ENCODE results near the gene SH3GLB2. TPM values are rescaled to one million over a fixed set of nuclear protein-coding genes. Genes with fewer than 3 reads are reported as not detected.

SH3GLB2 gene
- total and polyA plus RNA-seq, 2 of the 8 experiments (the other 6 are each of a cell fraction or from before 2014, with no cell fraction given), result 52.7 to 79.9 TPM

DNA sequence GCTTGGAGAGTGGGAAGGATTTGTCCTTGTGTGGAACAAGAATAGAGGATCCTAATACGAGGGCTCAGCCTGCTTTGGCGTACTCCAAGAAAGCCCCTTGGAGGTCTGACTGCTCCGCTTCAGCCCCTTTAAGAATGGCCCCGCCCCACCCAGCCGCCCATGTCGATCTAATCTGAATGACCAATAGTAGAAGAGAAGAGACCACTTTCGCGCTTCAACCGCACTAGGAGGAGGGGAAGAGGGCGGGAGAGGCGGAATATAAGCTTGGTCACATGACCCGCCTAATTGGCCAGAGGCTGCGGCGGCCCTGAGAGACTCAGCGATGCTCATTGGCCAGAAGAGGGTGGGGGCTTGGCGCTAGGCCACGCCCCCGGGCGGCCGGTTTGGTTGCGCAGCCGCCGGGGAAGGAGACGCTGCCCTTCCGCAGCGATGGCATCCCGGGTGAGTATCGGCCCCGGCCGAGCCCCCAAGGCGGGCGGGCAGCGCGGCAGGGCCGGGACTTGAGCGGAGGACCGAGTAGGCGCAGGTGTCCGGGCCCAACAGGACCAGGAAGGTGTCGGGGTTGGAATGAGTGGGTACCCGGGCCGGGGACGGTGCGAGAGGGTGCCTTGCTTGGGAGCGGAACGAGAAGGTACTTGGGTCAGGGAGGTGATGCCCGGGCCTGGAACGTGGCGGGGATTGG is 8.3 kb upstream of the SH3GLB2 start, which contains the start of gene MIGA2 (continued):
- TF ChIP-seq SIN3A (conservative IDR thresholded peaks at IDR 0.05 in 1 of 2, IDR thresholded peaks at IDR 0.05 in 1 of 2; ENCODE audit: low read depth in 1 of 2, low read length in 2 of 2) (peak; percentile 57 to 82; a peak in 2 of 4 replicates), SP4 (IDR thresholded peaks at IDR 0.05; ENCODE audit: low read length) (peak; percentile 83), TEAD4 (IDR thresholded peaks at IDR 0.05; ENCODE audit: low read depth, low read length) (no peak), JUN (IDR thresholded peaks at IDR 0.05; ENCODE audit: low read depth, low read length) (no peak), GABPA (IDR thresholded peaks at IDR 0.05; ENCODE audit: borderline replicate concordance, insufficient read depth, low read length) (0 out of 2 replicates have a peak, but pooled peaks have one; percentile 26), BCL11A (IDR thresholded peaks at IDR 0.05; ENCODE audit: low read depth in 2 of 2, low read length in 2 of 2) (no peak), NRF1 (IDR thresholded peaks at IDR 0.05; ENCODE audit: low read depth, low read length) (peak; percentile 51), RNF2 (IDR thresholded peaks at IDR 0.05; ENCODE audit: borderline replicate concordance, low read depth, low read length, missing control alignments, poor library complexity, severe bottlenecking) (no peak), BACH1 (IDR thresholded peaks at IDR 0.05; ENCODE audit: low read length) (no peak), RXRA (IDR thresholded peaks at IDR 0.05; ENCODE audit: insufficient read depth, low read depth, low read length) (no peak), SP1 (IDR thresholded peaks at IDR 0.05; ENCODE audit: low read depth, low read length) (peak; percentile 86), CREB1 (IDR thresholded peaks at IDR 0.05) (no peak), FOSL1 (IDR thresholded peaks at IDR 0.05; ENCODE audit: insufficient read depth, low read depth, low read length) (no peak), CHD1 (IDR thresholded peaks at IDR 0.05; ENCODE audit: low read depth, low read length) (no peak), RFX5 (IDR thresholded peaks at IDR 0.05; ENCODE audit: borderline replicate concordance, low read depth, low read length) (no peak), SIX5 (IDR thresholded peaks at IDR 0.05; ENCODE audit: low read depth, low read length) (no peak), SAP30 (IDR thresholded peaks at IDR 0.05; ENCODE audit: insufficient read depth, insufficient replicate concordance, low read length) (no peak), CBX8 (IDR thresholded peaks at IDR 0.05; ENCODE audit: borderline replicate concordance, low read depth, low read length) (no peak), HDAC2 (IDR thresholded peaks at IDR 0.05; ENCODE audit: borderline replicate concordance in 1 of 2, low read depth in 2 of 2, low read length in 2 of 2) (no peak)
- TF ChIP-seq, protein P1, sequence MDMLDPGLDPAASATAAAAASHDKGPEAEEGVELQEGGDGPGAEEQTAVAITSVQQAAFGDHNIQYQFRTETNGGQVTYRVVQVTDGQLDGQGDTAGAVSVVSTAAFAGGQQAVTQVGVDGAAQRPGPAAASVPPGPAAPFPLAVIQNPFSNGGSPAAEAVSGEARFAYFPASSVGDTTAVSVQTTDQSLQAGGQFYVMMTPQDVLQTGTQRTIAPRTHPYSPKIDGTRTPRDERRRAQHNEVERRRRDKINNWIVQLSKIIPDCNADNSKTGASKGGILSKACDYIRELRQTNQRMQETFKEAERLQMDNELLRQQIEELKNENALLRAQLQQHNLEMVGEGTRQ (IDR thresholded peaks at IDR 0.05; ENCODE audit: low read length), result peak; percentile 91
- TF ChIP-seq, protein P2, sequence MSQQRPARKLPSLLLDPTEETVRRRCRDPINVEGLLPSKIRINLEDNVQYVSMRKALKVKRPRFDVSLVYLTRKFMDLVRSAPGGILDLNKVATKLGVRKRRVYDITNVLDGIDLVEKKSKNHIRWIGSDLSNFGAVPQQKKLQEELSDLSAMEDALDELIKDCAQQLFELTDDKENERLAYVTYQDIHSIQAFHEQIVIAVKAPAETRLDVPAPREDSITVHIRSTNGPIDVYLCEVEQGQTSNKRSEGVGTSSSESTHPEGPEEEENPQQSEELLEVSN (IDR thresholded peaks at IDR 0.05), result peak; percentile 60
- TF ChIP-seq, protein P3, sequence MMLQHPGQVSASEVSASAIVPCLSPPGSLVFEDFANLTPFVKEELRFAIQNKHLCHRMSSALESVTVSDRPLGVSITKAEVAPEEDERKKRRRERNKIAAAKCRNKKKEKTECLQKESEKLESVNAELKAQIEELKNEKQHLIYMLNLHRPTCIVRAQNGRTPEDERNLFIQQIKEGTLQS (IDR thresholded peaks at IDR 0.05; ENCODE audit: insufficient read depth, low read depth, low read length), result no peak
